Hair follicular keratinocyte (primary cell): Measurements from ENCODE around the gene MPZL2. TPM values are rescaled to one million over a fixed set of nuclear protein-coding genes. Genes with fewer than 3 reads are reported as not detected.

ENCODE experiments used
- total RNA-seq: library from RNA; depleted of rRNA; stranded (reverse); fragments of >200 nt; gene quantifications from 2 replicates; pipeline ENCODE4 v1.2.3, GENCODE V29; 2015

The MPZL2 gene
- total RNA-seq, result 77.9 and 80.6 TPM in 2 replicates

GRCh38 chr11:118263695-118264568, at the start of gene MPZL2:
Gene MPZL2, minus strand, starts transcription at chr11:118264297. Its CDS starts 144 bp downstream, at chr11:118264153.

GRCh38 chr11:118304568-118305248, 40.6 kb upstream of the MPZL2 start, which contains the start of gene CD3E:
Gene CD3E, plus strand, starts transcription at chr11:118304730. Its CDS starts 223 bp downstream, at chr11:118304953.

DNA sequence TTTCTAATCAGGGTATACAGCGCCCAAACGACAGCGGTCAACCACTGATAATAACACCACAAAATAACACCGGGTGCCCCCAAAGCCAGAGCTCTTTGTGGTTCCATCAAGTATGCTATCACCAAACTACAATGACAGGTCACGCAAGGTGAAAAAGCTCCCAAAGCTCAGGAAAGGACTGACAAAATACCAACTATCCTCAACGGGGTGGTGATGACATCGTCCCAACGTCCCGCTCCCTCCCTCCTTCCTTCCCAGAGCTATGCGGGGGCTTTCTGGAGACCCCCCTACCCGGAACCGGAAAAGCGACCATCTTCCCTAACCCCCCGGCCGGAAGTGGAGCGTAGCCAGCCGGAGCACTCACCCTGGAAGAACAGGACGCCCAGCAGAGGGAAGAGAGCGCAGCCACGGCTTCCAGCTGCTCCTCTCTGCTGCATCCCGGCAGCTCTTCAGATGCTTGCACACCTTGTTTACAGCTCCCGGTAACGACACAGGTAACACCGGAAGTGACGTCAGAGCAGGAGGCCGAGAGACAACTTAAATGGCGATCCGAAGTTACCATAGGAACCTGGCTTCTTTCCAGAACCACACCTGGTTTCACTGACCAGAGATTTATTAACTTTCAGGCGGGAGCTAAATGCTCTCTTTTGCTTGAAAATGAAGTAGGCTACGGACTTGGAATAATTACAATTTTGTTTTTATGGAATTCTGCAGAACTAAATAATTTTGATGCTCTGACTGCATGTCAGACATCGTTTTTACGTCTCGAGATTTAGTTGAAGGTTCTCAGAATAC, 12.0 kb downstream of the MPZL2 start, which contains the start of gene MPZL3:
Gene MPZL3 (minus strand): TSS at position 508 of the 795 bp plus-strand sequence. CDS start 71 bp downstream, at position 437.

DNA sequence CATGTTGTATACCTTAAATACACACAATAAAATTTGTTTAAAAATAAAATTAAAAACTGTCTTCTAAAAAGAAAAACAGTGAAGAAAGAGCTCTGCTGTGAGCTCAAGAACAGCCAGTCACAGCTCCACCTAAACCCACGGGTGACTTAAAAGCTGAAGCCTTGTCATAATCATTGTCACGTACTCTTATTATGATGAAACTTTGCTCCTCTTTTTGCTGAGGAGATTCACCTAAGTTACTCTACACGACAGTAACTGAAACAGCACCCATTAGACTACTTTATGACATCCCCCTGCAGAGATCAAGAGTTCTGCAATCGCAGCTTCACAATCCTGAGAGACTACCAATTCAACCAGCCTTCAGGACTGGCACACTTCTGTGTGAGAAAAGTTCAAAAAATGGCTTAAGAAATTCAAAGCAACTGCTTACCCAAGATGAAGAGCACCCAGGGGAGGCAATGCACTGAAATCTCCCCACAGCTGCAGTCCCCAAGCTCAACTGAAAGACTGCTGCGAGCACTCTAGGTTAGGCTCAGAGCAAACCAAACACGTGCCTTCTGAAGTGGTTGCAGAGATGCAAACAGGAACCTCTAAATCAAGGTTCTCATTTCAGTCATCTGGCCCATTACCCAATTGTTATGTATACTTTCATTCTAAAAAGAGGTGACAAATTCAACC, 39.4 kb downstream of the MPZL2 start, which contains the start of gene JAML:
Gene JAML (minus strand): TSS at position 501 of the 678 bp plus-strand sequence. CDS start 10,145 bp downstream, outside the sequence.

Other genes starting within 250 kb of the MPZL2 start
- 0.08 and 0.15 TPM in 2 replicates for gene TMPRSS4, start 187.2 kb downstream of the MPZL2 start, total RNA-seq
- gene SMIM35, start 177.3 kb downstream of the MPZL2 start, total RNA-seq, result not detected in 2 replicates
- 2.5 and 7.8 TPM in 2 replicates for gene SCN4B, start 111.5 kb downstream of the MPZL2 start, total RNA-seq
- gene SCN2B, start 87.7 kb downstream of the MPZL2 start, total RNA-seq, result 0.15 and 0.23 TPM in 2 replicates
- not detected in 2 replicates for gene JAML, start 39.3 kb downstream of the MPZL2 start, total RNA-seq
- 11.7 and 12.1 TPM in 2 replicates for gene MPZL3, start 11.9 kb downstream of the MPZL2 start, total RNA-seq
- not detected in 2 replicates for gene CD3E, start 40.4 kb upstream of the MPZL2 start, total RNA-seq
- gene CD3D, start 78.4 kb upstream of the MPZL2 start, total RNA-seq, result not detected in 2 replicates
- not detected in 2 replicates for gene CD3G, start 80.0 kb upstream of the MPZL2 start, total RNA-seq
- gene UBE4A, start 95.3 kb upstream of the MPZL2 start, total RNA-seq, result 24.6 and 27.8 TPM in 2 replicates
- 44.9 and 67.7 TPM in 2 replicates for gene ATP5MG, start 137.3 kb upstream of the MPZL2 start, total RNA-seq
- 19.8 and 22.3 TPM in 2 replicates for gene KMT2A, start 172.2 kb upstream of the MPZL2 start, total RNA-seq